CD4-positive, alpha-beta T cell treated with Interleukin-6 at 100 ng/mL for 8 hours (primary cell): ENCODE data around the gene SZT2.
"Not testable (repeated sequence)": the region's sequence is repeated elsewhere in the genome, so short reads cannot be mapped to it uniquely, and the experiment has no call there.

Experiments used
- DNase-seq: peaks from one replicate; pipeline ENCODE4 v3.0.0-alpha.2; 2020; ENCODE audit warnings: mixed read lengths, low spot score

Gene SZT2

DNA sequence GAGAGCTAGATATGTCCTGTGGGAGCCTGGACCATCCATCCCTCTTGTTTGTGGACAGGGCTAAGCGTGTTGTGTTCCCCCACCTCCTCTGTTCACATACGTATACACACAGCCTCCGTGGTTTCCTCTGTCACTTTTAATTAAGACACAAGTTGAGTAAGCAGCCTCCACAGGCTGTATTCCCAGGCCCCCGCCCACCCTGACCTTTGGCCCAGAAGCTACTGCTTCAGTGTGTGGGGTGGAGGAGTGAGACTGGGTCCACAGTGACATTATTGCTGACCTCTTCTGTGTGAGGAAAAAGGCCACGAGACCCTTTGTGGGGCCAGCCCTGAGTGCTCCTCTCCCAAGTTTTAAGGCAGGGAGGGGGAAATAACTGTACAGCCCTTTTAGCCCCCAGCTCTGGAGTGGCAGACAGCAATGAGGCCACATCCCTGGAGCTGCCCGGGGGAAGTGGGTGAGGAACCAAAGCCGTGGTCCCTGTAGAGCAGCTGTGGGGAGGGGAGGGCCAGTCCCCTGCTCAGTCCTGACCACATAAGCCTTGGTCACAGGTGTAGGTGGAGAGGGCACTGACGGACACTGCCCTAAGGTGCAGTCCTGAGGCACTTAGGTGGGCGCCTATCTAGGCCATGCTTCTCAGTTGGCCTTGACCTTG is 26.3 kb upstream of the SZT2 start:
- DNase-seq = no peak

GRCh38 chr1:43363935-43364525 is 25.7 kb upstream of the SZT2 start:
- no peak for DNase-seq

DNA sequence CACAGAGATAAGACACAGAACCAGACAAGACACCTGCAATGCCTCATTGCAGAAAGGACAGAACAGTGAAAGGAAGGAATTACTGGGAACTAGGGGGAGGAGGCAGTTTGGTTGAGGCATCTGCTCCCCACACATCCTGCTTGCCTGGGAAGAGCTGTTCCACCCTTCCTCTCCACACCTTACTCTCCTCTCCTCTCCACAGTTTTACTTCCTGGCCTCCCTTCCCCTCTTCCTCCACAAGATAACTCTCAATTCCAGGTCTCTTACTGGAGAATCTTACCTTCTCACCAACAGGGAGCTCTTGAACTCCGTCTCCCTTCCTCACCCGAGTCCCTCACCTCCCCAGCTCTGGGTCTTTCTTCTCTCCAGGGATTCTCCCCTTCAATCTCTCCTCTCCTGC is 24.0 kb upstream of the SZT2 start:
- no peak for DNase-seq

DNA sequence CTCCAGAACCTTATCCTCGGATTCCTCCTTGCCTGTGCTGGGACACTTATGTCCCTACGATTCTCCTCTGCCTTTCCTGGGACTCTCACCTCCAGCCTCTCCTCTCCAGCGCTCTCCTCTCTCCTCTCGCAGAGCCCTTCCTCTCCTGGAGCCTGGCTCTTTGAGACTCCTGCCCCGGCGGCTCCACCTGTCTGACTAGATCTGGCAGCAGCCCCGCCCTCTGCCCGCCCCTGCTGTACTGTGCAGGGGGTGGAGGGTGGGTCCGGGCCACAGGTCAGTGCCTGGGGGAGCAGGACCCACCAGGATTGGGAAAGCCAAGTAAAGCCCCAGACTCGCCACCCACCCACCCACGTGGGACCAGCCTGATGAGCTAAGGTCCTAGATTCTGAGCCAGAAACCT is 23.5 kb upstream of the SZT2 start:
- no peak for DNase-seq

- DNase-seq = no peak
Measured at GRCh38 chr1:43366601-43367025, 23.1 kb upstream of the SZT2 start.

DNA sequence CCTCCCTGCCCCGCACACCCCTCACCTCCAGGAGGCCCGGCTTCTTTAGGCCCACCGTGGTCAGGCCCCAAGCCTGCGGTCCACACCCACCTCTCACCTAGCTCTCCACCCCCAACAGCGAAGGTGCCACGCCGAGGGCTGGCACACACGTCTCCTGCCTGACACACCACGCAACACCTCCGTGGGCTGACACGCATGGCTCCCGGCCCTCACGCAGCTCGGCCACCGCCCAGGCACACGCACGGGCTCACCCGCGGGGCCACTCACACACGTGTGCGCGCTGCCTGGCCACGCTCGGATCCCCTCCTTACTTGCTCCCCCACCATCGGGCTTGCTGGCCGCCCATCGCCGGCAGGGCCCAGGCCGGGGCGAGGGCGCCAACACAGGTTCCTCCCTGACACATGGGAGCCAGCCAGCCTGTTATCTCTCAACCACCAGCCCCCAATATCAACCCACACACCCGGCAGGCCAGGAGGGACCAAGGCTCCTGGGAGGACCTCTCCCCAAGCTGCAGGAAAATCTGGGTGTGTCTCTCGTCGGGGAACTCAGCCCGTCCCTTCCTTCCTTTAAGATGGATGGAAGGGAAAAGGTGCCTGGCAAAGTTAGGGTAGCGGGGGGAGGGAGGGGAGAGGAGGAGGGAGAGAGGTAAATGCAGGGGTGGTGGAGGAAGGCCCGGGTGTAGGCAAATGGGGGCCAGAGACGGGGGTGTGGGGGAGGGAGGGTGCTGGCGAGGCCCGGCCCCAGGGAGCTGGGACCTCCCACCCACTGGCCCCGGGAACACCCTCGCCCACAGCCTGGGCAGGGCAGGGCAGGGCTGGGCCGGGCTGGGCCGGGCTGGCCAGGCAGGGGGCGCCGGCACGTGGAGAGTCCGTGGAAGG is 22.4 kb upstream of the SZT2 start:
- DNase-seq = peak; percentile 6

DNA sequence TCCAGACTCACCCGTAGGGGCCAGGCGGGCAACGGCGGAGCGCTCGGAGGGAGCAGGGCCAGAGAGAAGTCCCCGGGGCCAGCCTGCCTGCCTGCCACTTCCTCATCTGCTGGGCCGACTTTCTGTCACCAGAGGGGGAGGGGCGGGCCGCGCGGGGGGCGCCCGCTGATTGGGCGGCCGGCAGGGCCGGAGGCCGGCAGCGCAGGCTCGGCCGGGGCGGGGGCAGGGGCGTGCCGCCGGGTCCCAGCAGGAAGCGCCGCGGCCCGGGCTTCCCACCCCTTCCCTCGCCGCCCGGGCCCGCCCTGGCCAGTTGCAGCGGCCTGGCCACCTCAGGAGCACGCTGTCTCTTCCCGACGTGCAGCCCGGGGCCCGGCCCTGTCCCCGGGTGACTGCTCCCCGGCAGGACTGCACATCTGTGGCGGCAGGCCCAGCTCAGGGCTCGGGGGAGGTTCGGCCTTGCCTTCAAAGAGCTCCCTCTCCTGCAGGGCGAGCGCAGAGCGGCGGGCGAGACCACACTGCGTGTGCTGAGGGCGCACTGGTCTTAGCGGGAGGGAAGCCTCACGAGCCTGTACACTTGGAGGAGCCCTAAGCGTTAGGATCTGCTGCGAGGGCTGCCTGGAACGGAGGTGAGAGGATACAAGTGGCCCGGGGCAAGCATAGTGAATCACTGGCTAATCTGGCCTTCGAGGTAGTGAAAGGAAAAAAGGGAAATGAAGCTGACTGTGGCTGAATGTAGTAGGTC is 21.6 kb upstream of the SZT2 start, which contains the start of gene ELOVL1:
ELOVL1 (minus strand) TSS at position 108 of the 742 bp plus-strand sequence. CDS start 2,402 bp downstream, outside the sequence.
- DNase-seq = peak; percentile 85

DNA sequence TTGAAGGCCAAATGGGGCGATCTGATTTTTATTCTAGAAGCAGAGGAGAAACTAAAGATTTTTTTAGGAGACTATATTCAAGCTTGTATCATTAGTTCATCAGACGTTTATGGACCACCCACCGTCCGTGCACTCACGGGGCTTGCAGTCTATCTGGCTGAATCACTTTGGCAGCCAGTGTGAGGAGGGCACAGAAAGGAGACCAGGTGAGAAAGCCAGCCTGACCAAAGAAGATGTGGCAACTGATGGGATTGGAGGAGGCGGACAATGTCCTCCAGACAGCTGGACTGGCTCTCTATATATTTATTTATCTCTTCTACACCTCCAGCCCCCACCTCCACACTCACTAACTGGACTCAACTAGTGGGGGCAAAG is 21.1 kb upstream of the SZT2 start:
- DNase-seq = no peak

DNA sequence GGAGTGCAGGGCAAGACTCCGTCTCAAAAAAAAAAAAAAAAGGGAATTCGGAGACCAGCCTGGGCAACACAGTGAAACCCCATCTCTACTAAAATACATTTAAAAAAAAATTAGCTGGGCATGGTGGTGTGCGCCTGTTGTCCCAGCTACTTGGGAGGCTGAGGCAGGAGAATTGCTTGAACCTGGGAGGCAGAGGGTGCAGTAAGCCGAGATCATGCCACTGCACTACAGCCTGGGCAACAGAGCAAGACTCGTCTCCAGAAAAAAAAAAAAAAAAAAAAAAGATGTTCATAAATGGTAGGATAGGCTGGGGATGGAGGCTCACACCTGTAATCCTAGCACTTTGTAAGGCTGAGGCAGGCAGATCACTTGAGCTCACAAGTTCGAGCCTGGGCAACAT is 19.9 kb upstream of the SZT2 start:
- DNase-seq = not testable (repeated sequence)

GRCh38 chr1:43370564-43370963 is 19.1 kb upstream of the SZT2 start:
- DNase-seq = no peak

DNA sequence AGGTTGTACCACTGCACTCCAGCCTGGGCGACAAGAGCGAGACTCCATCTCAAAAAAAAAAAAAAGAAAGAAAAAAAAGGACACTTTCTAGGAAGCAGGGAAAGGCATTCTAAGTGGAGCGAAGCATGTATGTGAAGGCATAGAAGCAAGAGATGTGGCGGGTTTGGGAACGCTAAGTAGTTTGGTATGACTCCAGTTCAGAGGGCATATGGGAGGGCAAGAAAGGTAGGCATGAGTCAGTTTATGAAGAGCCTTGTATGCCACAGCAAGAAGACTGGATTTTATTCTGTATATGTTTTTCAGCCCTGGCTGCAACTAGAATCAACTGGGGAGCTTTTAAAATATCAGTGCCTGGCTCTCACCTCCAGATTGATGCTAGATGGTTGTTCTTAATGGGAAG is 17.5 kb upstream of the SZT2 start:
- no peak for DNase-seq

DNA sequence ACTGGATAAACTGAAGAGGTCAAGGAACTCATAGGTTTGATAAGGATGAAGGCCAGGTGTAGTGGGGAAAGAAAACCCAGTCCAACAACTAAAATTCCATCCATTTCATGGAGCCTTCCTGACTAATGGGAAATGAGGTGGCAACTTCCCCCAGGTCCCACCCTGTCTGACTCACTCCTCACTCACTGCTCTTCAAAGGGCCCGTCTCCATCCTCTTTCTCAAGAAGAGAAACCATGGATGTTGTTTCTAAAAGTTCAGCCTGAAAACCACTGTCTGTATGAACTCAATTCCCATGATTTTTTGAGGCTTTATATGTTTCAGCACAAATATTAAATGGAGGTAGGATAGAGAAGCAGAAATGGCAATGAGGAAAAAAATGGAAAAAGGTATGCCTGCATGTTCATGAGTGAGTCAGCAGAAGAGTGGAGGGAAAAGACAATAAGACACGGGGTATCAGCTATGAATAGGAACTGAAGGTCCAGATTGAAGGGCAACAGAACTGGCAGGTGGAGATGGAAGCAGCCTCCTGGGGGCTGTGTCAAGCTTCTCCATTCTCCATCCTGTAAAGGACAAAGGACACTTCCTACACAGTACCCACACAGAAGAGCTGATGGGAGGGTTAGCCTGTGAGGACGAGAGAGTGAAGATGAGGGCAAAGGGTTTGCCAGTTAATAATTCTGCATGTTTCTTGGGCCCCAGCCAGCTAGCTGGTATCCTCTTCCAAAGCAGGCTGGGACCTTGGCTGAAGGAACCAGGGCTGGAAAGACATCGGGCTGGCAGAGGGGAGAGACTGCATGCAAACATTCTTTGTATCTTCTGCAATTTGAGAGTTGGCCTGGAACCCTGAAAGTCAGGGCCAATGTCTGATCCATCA is 16.4 kb upstream of the SZT2 start:
- DNase-seq = no peak

- DNase-seq = no peak
Measured at GRCh38 chr1:43376723-43377235, 12.9 kb upstream of the SZT2 start.

DNA sequence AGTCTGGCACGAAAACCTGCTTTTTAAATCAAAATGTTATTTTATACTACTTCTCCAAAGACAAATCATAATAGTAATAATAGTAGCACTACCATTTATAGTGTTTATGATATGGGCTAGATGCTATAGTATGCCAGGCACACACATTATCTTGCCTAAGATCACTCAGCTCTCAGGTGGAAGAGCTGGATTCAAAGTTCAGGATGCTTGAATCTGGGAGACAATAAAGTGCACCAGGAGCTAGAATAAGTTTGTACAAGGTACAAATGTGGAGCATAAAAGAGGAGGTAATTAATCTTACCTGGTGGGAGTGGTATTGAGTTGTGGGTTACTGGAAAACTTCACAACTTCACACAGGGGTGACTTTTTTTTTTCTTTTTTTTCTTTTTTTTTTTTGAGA is 11.9 kb upstream of the SZT2 start:
- DNase-seq = no peak

GRCh38 chr1:43379476-43379875 is 10.2 kb upstream of the SZT2 start:
- no peak for DNase-seq

DNA sequence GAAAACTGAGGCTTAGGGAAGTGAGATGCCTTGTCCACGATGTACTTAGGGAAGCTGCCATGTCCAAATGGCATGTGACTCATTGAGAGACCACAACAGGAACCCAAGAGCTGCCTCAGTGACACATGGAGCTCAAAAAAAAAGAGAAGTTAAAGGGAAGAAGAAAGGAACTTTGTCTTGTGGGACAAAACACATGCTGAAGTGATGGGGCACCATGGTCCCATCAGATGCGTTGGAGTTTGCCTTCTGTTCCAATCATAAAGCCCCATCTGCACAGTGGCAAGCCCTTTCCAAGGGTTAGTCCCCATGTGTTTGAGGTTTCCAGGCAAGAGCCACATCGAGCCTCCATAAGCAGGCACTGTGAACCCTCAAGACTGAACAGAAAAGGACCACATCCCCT is 8.1 kb upstream of the SZT2 start:
- no peak for DNase-seq

DNA sequence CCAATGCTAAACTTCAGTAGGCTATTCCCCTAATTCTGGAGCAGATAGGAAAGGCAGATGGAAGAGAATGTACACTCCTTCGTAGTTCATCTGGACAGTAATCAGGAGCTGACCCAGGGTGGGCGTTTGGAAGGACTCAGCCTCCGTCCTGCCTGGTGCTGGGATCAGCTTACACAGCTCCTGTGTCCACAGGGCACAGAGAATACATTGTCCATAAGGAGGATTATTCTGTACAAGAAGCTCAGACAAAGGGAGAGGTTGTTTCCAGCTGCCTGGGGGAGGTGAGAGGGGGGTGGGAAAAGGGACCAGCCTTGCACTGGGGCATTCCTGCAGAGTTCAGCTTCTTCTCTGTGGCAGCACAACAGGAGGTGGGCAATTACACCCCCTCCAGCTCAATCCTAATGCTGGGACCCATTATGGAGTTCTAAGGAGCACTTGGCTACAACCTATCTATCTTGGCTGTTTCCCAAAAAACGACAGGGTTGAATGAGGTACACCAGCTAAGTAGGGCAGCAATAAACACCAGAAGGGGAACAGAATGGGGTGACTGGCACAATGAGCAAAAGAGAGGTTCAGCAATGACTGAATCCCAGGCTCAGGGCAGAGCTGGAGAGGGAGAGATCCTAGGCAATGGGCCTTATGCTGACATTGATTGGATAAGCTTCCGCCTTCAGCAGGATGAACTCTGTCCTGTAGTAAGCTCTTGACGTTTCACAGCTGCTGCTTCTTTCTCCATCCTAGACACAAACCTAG is 7.5 kb upstream of the SZT2 start:
- DNase-seq = no peak

GRCh38 chr1:43383449-43383848 is 6.2 kb upstream of the SZT2 start:
- no peak for DNase-seq

DNA sequence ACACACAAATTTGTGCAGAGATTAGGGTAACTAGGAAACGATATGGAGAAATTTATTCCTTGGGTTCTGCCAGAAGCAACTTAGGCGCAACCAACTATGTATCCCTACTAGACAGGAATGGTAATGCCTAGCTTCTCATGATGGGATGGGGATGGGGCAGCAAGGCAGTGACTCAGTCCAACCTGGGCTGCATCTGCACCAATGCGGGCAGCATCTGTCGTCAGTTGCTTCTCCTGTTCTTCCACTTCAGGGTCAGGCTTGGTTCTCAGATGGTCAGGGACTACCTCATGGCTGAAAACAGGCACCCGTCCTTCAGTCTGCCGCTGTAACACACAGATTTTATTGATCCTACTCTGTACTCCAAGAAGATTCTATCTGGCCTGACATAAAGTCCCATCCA is 3.0 kb upstream of the SZT2 start:
- DNase-seq = no peak

- DNase-seq = no peak
Measured at GRCh38 chr1:43387976-43388599, 1.6 kb upstream of the SZT2 start.
